SK-N-MC (cell line): ENCODE results near the gene RFX2.

Experiments
- DNase-seq: peaks from one replicate; pipeline ENCODE4 v3.0.0-alpha.2; 2011; ENCODE audit warnings: low read depth, low spot score
- H3K27ac ChIP-seq: fragments of 200-600 bp; sonication (generic); 2 replicates; pipeline ENCODE4 v1.5.1; 2016; ENCODE audit warnings: mixed run types
- H3K36me3 ChIP-seq: fragments of 200-600 bp; sonication (generic); 2 replicates; pipeline ENCODE4 v1.6.1; 2017; ENCODE audit warnings: antibody characterized with exemption, low read length, mixed read lengths; ENCODE audit not compliant: insufficient read depth
- H3K4me3 ChIP-seq: fragments of 200-600 bp; sonication (generic); 2 replicates; pipeline ENCODE4 v1.5.1; 2016
- H3K9ac ChIP-seq: fragments of 200-600 bp; sonication (generic); 2 replicates; pipeline ENCODE4 v1.8.0; 2017; ENCODE audit warnings: mixed run types, mixed read lengths; ENCODE audit not compliant: insufficient read length
- H3K9me3 ChIP-seq: fragments of 200-600 bp; sonication (generic); 2 replicates; pipeline ENCODE4 v1.6.1; 2017; ENCODE audit warnings: low read depth, mild to moderate bottlenecking, antibody characterized with exemption, low read length, moderate library complexity, mixed read lengths
- EZH2 ChIP-seq: fragments of 200-600 bp; sonication (generic); IDR thresholded peaks from one replicate; pipeline ENCODE4 v1.6.1; 2017; ENCODE audit warnings: antibody characterized with exemption
- FOXP2 ChIP-seq: optimal IDR thresholded peaks from 2 replicates; pipeline ENCODE3; 2011; ENCODE audit warnings: mild to moderate bottlenecking, moderate library complexity; ENCODE audit not compliant: insufficient read depth; ENCODE audit errors: extremely low read length, control extremely low read depth
- POLR2AphosphoS5 ChIP-seq: IDR thresholded peaks from 2 replicates; pipeline ENCODE4 v1.6.1; 2012; ENCODE audit warnings: mild to moderate bottlenecking, low read depth, low read length, borderline replicate concordance

Gene RFX2

GRCh38 chr19:6070207-6070681 is 40.1 kb downstream of the RFX2 start:
- Histone ChIP-seq H3K27ac (peak overlapping the region; percentile 82; the same call in 1 of the 2 replicates), H3K9me3 (no peaks in the 10 kb centered on the region), H3K4me3 (no peak overlapping the region), H3K36me3 (no peaks in the 10 kb centered on the region), H3K9ac (no peak overlapping the region)
- no peak for DNase-seq
- TF ChIP-seq POLR2AphosphoS5 (no peak), EZH2 (no peak), FOXP2 (no peak)

DNA sequence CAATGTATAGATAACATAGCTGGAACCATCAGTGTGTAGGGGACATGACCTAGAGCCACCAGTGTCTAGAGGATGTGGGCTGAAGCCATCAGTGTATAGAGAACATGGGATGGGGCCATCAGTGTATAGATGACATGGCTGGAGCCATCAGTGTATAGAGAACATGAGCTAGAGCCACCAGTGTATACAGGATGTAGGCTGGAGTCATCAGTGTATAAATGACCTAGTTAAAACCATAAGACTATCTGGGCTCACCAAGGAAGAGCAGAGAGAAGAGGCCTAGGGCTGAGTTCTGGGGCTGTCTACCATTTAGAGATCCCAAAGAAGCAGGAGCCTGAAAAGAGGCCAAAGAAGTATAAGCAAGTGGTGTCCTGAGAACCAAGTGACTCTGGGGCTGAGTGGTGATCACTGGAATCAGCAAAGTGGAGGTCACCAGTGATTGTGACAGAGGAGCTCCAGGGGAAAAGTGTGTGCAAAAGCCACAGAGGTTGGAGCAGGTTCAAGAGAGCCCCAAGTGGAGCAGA is 41.0 kb downstream of the RFX2 start:
- H3K36me3 ChIP-seq = no peaks in the 10 kb centered on the region
- H3K4me3 ChIP-seq = no peak overlapping the region
- DNase-seq = no peak
- no peaks in the 10 kb centered on the region for H3K9me3 ChIP-seq
- no peak overlapping the region for H3K27ac ChIP-seq
- TF ChIP-seq FOXP2 = no peak
- no peak for TF ChIP-seq EZH2
- no peak for TF ChIP-seq POLR2AphosphoS5
- H3K9ac ChIP-seq = no peak overlapping the region

DNA sequence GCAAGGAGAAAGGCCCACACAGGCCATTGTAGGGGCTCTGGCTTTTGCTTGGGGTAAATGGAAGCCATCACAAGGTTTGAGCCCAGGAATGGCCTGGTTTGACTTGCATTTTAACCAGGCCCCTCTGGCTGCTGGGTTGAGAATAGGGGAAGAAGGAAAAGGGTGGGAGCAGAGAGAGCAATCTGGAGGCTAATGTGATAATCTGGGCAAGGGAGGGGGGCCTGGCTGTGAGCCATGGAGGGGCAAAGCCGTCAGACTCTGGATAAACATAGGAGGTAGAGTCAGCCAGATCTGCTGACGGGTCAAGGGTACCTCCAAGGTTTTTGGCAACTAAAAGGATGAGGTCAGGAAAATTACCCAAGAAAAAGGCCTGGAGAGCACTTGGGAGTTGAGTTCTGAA is 41.6 kb downstream of the RFX2 start:
- Histone ChIP-seq H3K9ac (no peak overlapping the region), H3K36me3 (no peaks in the 10 kb centered on the region), H3K27ac (no peak overlapping the region), H3K9me3 (no peaks in the 10 kb centered on the region), H3K4me3 (no peak overlapping the region)
- no peak for DNase-seq
- TF ChIP-seq FOXP2 (no peak), EZH2 (no peak), POLR2AphosphoS5 (no peak)

- Histone ChIP-seq H3K27ac (no peak overlapping the region), H3K9me3 (no peaks in the 10 kb centered on the region), H3K9ac (no peak overlapping the region), H3K36me3 (no peaks in the 10 kb centered on the region), H3K4me3 (no peak overlapping the region)
- TF ChIP-seq FOXP2 = no peak
- TF ChIP-seq POLR2AphosphoS5 = no peak
- no peak for TF ChIP-seq EZH2
- no peak for DNase-seq
Measured at GRCh38 chr19:6067975-6068374, 42.3 kb downstream of the RFX2 start.

DNA sequence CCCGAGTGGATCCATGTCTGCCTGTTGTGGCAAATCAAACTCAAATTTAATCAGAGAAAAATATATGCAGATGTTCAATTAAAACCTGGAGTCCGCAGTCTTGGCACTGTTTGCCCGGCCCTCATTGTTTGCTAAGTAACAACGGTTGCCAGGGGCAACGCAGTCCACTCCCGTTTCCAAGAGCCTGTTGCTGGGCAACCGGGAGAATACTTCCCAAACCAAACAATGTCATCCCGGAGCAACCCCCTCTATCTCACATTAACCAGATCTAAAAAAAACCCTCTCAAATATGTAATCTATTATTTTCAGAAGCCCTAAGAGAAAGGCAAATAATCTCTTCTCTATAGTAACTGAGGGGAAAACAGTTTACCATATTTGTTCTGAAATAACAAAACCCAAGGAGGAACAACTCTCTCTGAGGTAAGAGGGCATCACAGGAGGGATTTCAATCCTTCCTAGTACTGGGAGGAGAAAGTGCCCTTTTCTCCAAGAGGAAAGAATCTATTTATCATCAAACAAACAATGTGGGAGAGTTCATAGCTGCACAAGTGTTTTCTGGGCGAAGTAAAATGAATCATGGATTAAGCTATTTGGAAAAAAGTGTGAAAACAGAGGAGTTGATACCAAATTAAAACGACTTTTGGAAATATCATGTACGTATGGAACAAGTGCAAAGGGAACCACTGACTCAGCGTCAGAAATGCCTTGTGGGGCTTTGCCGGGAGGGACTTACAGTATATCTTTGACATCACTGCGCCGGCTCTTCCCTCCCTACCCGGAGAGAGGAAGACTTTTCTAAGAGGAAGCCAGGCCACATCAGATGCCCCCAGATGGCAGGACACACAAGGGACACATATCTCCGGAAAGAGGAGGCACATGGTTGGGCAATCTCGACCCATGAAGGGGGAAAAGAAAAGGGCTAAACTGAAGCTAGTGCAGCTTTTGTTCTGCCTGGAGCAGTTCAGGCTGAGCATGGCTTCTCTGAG is 43.3 kb downstream of the RFX2 start:
- H3K27ac ChIP-seq = no peak overlapping the region
- H3K4me3 ChIP-seq = no peak overlapping the region
- no peak for DNase-seq
- no peaks in the 10 kb centered on the region for H3K36me3 ChIP-seq
- no peak overlapping the region for H3K9ac ChIP-seq
- no peaks in the 10 kb centered on the region for H3K9me3 ChIP-seq
- TF ChIP-seq EZH2 = no peak
- no peak for TF ChIP-seq POLR2AphosphoS5
- no peak for TF ChIP-seq FOXP2

DNA sequence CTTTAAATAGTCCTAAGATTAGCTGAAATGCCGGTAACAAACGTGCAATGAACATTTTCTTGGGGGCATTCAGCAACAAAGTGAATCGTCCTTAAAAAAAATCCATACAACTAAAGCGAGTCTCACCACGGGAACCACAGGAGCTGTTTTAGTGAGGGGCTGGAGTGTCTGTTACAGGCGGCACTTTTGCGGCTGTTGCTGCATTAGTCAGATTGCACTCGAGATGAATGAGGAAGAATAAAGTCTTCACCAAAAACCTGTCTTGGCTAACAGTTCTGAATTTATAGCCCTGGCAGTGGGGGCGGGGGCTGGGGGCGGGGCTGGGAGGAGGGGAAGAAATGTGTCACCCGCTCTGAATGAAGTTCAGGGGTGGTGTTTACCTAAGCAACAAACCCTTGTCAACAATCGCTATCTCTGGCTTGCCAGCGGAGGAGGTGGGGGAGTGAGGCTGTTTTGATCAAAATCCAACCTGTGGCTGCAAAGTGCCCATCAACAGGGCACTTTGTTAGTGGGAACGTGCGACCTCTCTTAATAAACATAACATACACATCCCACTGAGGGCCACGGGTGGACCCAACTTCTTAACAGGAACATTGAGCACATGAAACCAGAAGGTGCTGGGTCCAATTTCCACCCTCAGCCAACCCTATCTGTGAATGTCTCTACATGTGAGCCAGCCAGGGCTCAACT is 44.5 kb downstream of the RFX2 start:
- no peak overlapping the region for H3K27ac ChIP-seq
- no peak overlapping the region for H3K9ac ChIP-seq
- H3K9me3 ChIP-seq = no peaks in the 10 kb centered on the region
- H3K4me3 ChIP-seq = no peak overlapping the region
- no peaks in the 10 kb centered on the region for H3K36me3 ChIP-seq
- TF ChIP-seq EZH2 (no peak), FOXP2 (no peak), POLR2AphosphoS5 (no peak)
- DNase-seq = no peak

GRCh38 chr19:6064336-6065073 is 45.8 kb downstream of the RFX2 start:
- no peak for TF ChIP-seq POLR2AphosphoS5
- no peak for TF ChIP-seq EZH2
- no peak for TF ChIP-seq FOXP2
- H3K27ac ChIP-seq = no peak overlapping the region
- no peak overlapping the region for H3K9ac ChIP-seq

More at GRCh38 chr19:6064336-6065073, 45.8 kb downstream of the RFX2 start:
- no peaks in the 10 kb centered on the region for H3K36me3 ChIP-seq
- H3K4me3 ChIP-seq = no peak overlapping the region
- DNase-seq = no peak
- no peaks in the 10 kb centered on the region for H3K9me3 ChIP-seq
